GF-D8 (cell line): ENCODE data around the gene EHBP1.

Experiments used
- DNase-seq: peaks from one replicate; lab custom pipeline; 2025; lab: John Stamatoyannopoulos, UW

Gene EHBP1

DNA sequence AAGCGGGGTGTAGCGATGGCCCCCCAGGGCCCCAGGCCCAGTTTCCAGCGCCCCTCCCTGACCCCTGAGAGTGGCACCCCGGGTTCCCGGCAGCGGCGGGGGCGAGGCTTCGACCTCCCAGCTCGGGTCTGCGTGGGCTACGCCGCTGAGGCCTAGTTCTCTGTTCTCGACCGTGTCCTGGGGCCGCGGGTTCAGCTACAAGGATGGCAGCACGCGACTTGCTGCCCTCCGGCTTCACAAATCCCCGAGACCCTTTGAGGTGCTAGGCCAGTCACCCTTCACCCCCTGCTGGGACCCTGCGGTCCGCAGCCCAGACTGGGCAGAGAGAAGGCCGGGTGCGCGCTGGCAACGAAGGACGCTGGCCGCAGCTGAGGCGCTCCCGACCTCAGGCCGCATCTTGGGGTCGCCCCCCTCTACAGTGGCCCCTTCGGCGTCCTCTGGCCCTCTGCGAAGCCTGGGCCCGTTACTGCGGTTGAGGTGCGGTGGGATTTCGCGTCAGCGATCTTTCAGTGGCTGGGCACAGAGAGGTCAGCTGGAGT, 346.4 kb downstream of the EHBP1 start:
- DNase-seq: no peak

DNA sequence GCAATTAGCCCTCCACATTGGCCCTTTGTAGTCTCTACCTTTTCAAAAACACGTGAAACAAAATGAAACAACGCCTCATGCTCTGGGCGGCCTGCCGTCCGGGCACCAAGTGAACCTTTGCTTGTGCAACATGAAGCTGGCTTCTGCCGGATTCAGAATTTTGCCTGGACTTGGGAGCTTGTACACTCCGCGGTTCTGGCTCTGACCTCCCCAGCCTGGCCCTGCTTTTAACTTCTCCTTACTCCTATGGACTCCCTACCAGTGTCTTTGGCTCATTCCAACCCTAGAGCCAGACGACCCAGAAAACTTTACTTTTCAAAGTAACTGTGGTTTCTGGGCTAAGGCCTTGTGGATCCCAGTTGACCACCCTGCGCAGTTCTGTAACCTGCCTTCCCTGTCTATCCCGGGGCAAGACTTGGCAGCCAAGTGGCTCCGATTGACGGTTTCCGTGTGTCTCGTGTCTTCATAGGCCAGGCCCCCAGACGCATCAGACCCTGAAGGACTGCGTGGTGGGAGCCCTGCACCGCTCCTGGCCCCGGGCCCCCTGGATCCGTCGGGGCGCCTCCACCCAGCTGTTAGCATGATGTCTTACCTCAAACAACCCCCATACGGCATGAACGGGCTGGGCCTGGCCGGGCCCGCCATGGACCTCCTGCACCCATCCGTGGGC, 347.0 kb downstream of the EHBP1 start:
- no peak for DNase-seq

- DNase-seq: no peak
Measured at GRCh38 chr2:63053081-63053888, 347.8 kb downstream of the EHBP1 start.

DNA sequence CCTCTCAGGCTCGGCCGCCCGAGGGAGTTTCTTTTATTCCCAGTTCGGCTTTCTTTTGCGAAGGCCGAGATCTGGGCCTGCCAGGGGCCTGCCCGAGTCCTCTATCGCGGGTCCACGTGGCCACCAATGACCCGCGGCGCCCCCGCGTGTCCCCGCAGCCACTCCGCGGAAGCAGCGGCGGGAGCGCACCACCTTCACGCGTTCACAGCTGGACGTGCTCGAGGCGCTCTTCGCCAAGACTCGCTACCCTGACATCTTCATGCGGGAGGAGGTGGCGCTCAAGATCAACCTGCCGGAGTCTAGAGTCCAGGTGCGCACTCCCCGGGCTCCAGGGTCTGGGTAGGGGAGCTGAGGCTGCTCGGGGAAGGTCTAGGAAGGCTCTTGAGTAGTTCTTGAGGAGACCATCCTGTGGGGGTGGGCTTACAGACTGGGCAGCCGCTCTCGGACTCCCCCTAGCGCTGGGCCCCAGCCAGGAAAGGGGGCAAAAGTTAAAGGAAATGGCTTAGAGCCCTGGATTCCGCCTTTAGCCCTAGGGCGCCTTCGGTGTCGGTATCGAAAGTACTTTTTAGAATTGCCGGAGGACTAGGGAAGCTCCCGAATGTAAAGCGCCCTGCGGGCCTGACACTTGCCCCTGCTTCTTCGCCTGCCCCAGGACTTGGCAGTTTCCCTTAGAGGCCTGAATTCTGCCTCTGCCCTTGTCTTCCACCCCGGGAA, 348.5 kb downstream of the EHBP1 start:
- no peak for DNase-seq

DNA sequence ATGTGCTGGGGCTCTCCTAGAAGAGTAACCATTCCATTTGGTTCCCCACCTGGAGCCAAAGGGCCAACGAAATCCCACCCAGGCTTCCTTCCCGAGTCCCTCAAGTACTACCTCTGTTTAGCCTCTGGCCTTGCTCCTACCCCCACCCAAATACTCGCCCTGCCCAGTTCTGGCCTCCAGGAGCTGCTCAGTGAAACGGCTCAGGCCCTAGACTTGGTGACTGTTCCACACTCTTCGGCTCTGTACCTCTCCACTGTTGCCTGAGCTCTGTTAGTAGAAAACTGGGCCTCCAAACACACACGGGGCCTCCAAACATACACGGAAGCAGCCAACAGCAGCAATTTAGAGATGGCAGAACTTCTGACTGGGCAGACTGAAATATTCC, 349.3 kb downstream of the EHBP1 start:
- DNase-seq: no peak

GRCh38 chr2:63055226-63056106, 350.0 kb downstream of the EHBP1 start:
- DNase-seq: no peak

- DNase-seq: no peak
Measured at GRCh38 chr2:63056107-63057050, 350.9 kb downstream of the EHBP1 start.

DNA sequence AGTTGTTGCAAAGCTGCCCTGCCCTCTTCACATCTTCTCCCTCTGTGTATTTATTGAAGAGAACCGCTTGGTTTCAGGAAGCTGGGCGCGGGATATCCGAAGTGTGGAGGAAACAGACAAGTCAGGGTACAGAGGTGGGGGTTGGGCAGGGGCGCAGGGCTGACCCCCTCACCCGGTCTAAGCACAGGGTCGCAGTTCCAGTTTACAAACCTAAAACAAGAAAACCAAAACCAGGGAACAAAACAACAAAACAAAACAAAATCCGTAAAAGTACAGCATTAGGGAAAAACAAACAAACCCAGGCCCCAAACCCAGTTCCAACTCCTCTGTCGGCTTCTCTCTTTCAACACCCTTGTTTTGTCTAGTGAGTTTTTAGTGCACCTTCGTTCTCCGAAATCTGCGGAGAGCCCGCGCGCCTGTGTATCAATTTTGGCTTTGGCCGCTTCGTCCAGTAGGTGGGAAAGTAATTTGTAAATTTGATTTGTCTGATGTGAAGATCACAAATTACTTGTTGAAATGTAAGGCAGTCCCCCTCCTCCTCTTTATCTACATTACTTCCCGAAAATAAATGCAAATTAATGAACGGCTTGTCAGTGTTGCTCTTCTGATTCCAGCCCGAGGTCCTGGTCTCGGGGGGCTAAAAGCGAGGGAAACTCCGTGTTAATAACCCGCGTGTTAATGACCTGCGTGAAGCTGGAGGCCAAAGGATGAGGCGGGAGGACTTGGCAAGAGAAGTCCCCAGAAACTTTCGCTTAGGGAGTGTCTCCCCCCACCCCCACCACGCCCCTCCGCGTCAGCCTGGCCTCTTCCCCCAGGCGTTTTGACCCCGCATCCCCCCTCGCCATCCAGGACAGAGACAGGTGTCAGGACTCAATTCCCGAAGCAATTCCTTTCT, 352.0 kb downstream of the EHBP1 start:
- peak; percentile 27 for DNase-seq

DNA sequence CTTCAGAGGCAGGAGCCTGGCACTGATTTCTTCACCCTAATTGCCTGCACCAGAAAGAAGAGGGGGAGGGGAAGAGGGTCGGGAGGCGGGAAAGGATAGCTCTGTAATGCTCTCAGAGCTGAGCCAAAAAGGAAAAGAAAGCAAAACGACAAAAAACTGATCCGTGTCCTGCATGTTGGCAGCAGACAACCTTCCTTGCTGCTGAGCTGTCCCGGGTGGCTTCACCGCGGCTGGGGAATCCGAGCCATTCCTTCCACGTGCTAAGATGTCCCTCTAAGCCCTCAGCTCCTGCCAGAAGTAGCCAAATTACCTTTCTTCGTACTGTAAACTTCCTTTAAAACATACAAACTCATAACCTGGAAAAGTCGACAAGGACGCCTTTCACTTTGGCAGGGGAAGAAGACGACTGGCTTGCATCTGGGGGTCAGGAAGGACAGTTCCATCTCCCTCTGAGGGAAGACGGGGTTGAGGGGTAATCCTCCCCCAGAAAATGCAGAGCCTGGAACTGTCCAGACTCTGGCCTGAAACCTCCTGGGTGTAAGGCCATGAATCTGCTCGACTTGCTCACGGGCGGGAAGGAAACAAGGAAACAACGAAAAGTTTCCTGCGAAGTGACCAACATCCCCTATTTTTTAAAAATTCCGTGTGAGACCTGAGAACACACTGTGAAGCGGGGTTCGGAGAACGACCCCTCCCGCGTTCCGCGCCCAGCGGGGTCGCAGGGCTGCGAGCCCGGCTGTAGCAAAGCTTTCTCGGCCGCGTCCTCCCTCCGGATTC, 352.8 kb downstream of the EHBP1 start:
- DNase-seq: peak; percentile 57

DNA sequence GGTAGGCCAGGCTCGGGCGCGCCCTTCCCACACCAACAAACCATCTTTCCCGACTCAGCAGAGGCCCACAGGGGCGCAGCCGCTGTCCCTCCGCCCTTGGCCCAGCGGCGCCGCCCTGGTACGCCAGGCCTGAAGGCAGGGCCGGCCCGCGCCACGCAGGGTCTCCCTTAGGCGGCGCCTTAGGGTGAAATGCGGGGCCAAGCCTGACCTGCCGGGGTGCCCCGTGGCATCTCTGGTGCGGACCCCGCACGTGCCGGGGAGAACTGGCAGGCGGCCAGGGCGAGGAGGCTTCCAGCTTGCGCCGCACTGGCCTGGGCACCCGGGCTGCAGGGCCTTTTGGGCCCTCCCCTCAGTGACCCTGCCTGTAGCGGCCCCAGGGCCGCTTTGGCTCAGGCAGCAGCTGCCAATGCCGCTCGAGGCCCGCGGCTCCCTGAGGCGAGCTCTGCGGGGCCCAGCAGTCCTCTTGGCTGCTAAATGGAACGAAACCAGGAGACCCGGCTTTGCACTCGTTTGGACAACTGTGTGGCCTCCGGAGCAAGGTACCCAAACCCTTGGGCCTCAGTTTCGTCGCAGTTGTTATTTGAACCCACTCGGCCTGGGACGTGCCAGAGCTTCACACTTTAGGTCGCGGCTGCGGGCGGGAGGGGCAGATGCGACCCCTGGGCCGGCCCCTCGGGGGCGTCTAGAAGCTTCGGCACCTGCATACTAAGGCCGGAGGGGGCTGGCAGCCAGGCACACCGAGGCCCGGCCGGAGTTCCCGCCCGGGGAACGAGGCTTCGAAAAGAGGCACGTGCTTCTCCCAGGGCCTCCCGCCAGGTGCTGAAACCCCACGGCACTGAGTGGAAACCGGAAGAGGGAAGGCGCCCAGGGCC, 353.6 kb downstream of the EHBP1 start:
- peak; percentile 79 for DNase-seq

- peak; percentile 91 for DNase-seq
Measured at GRCh38 chr2:63059793-63060471, 354.4 kb downstream of the EHBP1 start.

DNA sequence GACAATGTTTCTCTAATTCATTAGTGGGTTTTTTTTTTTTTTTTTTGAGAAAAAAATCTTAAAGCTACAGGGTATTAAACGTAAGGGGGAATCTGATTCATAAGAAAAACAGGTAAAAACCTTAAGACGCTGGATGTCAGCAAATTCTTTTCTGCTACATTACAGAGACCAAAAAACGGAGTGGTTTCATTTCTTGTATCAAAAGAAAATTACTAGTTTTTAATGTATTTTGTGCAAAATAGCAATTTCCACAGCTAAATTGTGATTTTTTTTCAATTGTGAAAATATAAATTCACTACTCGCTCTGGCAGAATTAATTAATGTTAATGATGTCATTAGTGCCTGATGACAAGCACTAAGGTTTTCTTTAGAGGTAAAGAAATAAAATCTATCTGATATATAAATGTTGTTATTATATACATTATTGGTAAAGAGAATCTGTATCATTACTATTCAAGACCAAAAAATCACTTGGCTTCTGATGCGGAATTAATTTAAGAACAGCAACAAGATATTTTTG, 355.0 kb downstream of the EHBP1 start:
- DNase-seq: no peak

- no peak for DNase-seq
Measured at GRCh38 chr2:63064197-63064596, 358.7 kb downstream of the EHBP1 start.

DNA sequence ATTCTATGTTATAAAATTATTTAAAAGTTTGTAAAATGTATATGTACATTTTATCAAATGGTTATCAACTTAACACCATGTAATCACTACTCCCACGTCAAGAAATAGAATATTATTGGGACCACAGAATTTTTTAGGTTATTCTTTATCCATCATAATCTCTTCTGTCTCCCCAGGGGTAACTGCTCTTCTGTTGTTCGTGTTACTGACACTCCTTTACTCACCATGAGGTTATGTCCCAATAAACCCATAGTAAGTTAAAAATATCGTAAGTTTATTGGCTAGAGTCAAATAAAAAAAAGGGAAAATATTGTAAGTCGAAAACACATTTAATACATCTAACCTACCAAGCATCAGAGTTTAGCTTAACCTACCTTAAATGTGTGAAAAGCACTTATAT, 359.1 kb downstream of the EHBP1 start:
- DNase-seq: no peak

DNA sequence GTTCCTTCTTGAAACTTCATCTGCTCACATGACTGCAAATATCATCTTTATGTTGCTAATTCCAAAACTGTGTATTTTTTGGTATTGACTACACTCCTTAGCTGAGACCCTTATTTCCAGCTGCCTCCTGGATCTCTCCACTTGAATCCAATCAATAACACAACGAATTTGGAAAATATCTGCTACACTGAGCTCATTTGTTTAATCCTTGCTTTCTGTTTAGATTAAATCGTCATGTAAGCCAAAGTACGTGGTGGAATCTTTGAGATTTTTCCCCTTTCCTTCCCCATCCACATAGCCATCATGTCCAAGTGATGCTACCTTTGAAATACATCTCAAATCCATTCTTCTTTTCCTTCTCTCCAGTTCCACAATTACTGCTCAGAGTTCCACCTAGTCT, 360.8 kb downstream of the EHBP1 start:
- no peak for DNase-seq

DNA sequence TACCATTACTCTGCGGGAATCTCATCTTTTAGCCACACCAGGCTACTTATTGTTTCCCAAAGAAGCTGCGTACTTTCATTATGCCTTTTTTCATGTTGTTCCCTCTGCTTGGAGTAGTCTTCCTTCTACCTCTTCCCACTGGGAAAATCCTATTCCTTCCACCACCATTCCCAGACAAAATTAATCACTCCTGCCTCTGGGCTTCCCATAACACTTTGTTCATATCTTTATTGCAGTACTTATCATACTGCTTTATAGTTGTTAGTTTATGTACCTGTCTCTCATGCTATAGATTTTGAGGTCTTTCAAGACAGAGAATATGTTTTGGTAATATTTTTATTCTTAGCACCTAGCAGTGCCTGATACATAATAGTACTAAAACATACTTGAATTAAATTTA, 361.3 kb downstream of the EHBP1 start:
- no peak for DNase-seq

- DNase-seq: no peak
Measured at GRCh38 chr2:63071664-63072063, 366.2 kb downstream of the EHBP1 start.
